HEK293 (cell line): ENCODE measurements around the gene KRT7.

Experiments
- CTCF ChIA-PET: fragments of 350-600 bp; formaldehyde crosslinking; extraction: SDS; loops from one replicate; lab custom pipeline; 2021; ENCODE audit warnings: antibody characterized with exemption; lab: Yijun Ruan, JAX
- POLR2A ChIA-PET: fragments of 300-600 bp; formaldehyde crosslinking; extraction: SDS; loops from one replicate; lab custom pipeline; 2020; ENCODE audit warnings: antibody characterized with exemption, inconsistent platforms; lab: Yijun Ruan, JAX
- H3K27ac ChIP-seq: fragments of 200-500 bp; sonication (Bioruptor generic); 2 replicates; pipeline ENCODE4 v1.5.1; 2014; ENCODE audit warnings: low read depth, low read length, control low read depth, inconsistent platforms; ENCODE audit errors: extremely low read depth
- H3K36me3 ChIP-seq, 2 experiments: fragments of 200-500 bp in 1 of 2; sonication (Bioruptor generic) in 1 of 2; 1 replicate in 1 of 2; 2 replicates in 1 of 2; pipeline ENCODE4 v1.5.1; 2014 to 2017; ENCODE audit warnings: inconsistent platforms in 2 of 2, low read length in 2 of 2; ENCODE audit not compliant: control insufficient read depth in 2 of 2, insufficient read depth in 1 of 2
- H3K4me1 ChIP-seq: fragments of 200-500 bp; sonication (Bioruptor generic); 2 replicates; pipeline ENCODE4 v1.5.1; 2014; ENCODE audit warnings: mild to moderate bottlenecking, low read length, inconsistent platforms; ENCODE audit not compliant: control insufficient read depth, insufficient read depth
- H3K4me3 ChIP-seq: 2 replicates; pipeline ENCODE4 v1.5.1; 2011; ENCODE audit warnings: low read depth, mild to moderate bottlenecking, control low read depth, low read length, moderate library complexity
- H3K9me3 ChIP-seq: fragments of 200-500 bp; sonication (Bioruptor generic); 2 replicates; pipeline ENCODE4 v1.5.1; 2014; ENCODE audit warnings: low read depth, low read length, inconsistent platforms; ENCODE audit not compliant: control insufficient read depth, insufficient read depth
- GLI4 ChIP-seq: fragments of 450-650 bp; formaldehyde crosslinking; IDR thresholded peaks from 2 replicates; pipeline ENCODE4 v1.5.1; 2016; ENCODE audit warnings: missing biosample characterization, missing genetic modification characterization
- KLF1 ChIP-seq: fragments of 450-650 bp; formaldehyde crosslinking; IDR thresholded peaks from 2 replicates; pipeline ENCODE4 v1.5.1; 2016; ENCODE audit warnings: missing biosample characterization, missing genetic modification characterization
- MYNN ChIP-seq: fragments of 450-650 bp; formaldehyde crosslinking; IDR thresholded peaks from 2 replicates; pipeline ENCODE4 v1.5.1; 2016; ENCODE audit warnings: missing biosample characterization, missing genetic modification characterization, borderline replicate concordance
- ZBTB48 ChIP-seq: fragments of 450-650 bp; formaldehyde crosslinking; IDR thresholded peaks from 2 replicates; pipeline ENCODE4 v1.5.1; 2016; ENCODE audit warnings: missing biosample characterization, missing genetic modification characterization
- ZEB2 ChIP-seq: fragments of 450-650 bp; formaldehyde crosslinking; IDR thresholded peaks from 2 replicates; pipeline ENCODE4 v1.5.1; 2016; ENCODE audit warnings: missing biosample characterization, missing genetic modification characterization
- ZFP41 ChIP-seq: fragments of 450-650 bp; formaldehyde crosslinking; IDR thresholded peaks from 2 replicates; pipeline ENCODE4 v1.5.1; 2016; ENCODE audit warnings: missing biosample characterization, missing genetic modification characterization, borderline replicate concordance
- ZIC2 ChIP-seq: fragments of 450-650 bp; formaldehyde crosslinking; IDR thresholded peaks from 2 replicates; pipeline ENCODE4 v1.5.1; 2016; ENCODE audit warnings: missing biosample characterization, missing genetic modification characterization
- ZNF335 ChIP-seq: fragments of 450-650 bp; formaldehyde crosslinking; conservative IDR thresholded peaks from 2 replicates; pipeline ENCODE4 v1.5.1; 2016; ENCODE audit warnings: missing biosample characterization, missing genetic modification characterization
- ZNF558 ChIP-seq: fragments of 450-650 bp; formaldehyde crosslinking; IDR thresholded peaks from 2 replicates; pipeline ENCODE4 v1.5.1; 2016; ENCODE audit warnings: missing biosample characterization, missing genetic modification characterization
- ZNF596 ChIP-seq: fragments of 450-650 bp; IDR thresholded peaks from 2 replicates; pipeline ENCODE4 v1.5.0; 2018; ENCODE audit warnings: missing biosample characterization, mild to moderate bottlenecking, missing genetic modification characterization, moderate library complexity
- ZNF670 ChIP-seq: fragments of 450-650 bp; formaldehyde crosslinking; IDR thresholded peaks from 2 replicates; pipeline ENCODE4 v1.5.1; 2016; ENCODE audit warnings: missing biosample characterization, missing genetic modification characterization, low read depth
- ZNF701 ChIP-seq: fragments of 450-650 bp; formaldehyde crosslinking; IDR thresholded peaks from 2 replicates; pipeline ENCODE4 v1.5.1; 2016; ENCODE audit warnings: missing biosample characterization, missing genetic modification characterization
- ZNF768 ChIP-seq: fragments of 450-650 bp; formaldehyde crosslinking; IDR thresholded peaks from 2 replicates; pipeline ENCODE4 v1.5.1; 2018; ENCODE audit warnings: missing biosample characterization, mild to moderate bottlenecking, missing genetic modification characterization
- TF ChIP-seq, protein P1 (sequence below): fragments of 450-650 bp; formaldehyde crosslinking; IDR thresholded peaks from 2 replicates; pipeline ENCODE4 v1.5.1; 2016; ENCODE audit warnings: missing biosample characterization, missing genetic modification characterization, borderline replicate concordance
- TF ChIP-seq, protein P2 (sequence below): fragments of 450-650 bp; formaldehyde crosslinking; IDR thresholded peaks from 2 replicates; pipeline ENCODE4 v1.5.1; 2016; ENCODE audit warnings: missing biosample characterization, missing genetic modification characterization, low read depth
- TF ChIP-seq, protein P3 (sequence below): fragments of 450-650 bp; formaldehyde crosslinking; IDR thresholded peaks from 2 replicates; pipeline ENCODE4 v1.5.1; 2016; ENCODE audit warnings: missing biosample characterization, missing genetic modification characterization

Gene KRT7

DNA sequence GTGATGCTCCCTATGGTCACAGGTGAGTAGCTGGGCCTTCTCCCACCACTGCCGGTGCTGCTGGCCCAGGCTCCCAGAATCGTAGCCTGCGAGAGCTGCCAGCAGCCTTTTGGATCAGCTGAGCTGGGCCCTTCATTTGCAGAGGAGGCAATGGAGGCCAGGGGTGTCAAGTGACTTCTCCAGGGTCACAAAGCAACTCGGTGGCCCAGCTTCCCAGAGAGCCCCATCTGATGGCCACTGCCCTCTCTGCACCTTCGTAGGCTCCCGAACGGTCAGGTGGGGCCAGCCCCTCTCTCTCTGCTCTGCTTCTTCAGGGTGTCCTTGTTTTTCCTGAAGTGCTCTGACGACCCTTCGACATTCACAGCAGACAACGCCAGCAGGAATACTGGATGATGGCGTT, 45.8 kb upstream of the KRT7 start:
- Histone ChIP-seq H3K36me3 (no peaks in the 10 kb centered on the region), H3K27ac (no peak overlapping the region), H3K4me1 (peaks cover 5% of the 10 kb centered on the region; the same call in 1 of the 2 replicates), H3K4me3 (no peak overlapping the region), H3K9me3 (no peaks in the 10 kb centered on the region)
- TF ChIP-seq, protein P1, sequence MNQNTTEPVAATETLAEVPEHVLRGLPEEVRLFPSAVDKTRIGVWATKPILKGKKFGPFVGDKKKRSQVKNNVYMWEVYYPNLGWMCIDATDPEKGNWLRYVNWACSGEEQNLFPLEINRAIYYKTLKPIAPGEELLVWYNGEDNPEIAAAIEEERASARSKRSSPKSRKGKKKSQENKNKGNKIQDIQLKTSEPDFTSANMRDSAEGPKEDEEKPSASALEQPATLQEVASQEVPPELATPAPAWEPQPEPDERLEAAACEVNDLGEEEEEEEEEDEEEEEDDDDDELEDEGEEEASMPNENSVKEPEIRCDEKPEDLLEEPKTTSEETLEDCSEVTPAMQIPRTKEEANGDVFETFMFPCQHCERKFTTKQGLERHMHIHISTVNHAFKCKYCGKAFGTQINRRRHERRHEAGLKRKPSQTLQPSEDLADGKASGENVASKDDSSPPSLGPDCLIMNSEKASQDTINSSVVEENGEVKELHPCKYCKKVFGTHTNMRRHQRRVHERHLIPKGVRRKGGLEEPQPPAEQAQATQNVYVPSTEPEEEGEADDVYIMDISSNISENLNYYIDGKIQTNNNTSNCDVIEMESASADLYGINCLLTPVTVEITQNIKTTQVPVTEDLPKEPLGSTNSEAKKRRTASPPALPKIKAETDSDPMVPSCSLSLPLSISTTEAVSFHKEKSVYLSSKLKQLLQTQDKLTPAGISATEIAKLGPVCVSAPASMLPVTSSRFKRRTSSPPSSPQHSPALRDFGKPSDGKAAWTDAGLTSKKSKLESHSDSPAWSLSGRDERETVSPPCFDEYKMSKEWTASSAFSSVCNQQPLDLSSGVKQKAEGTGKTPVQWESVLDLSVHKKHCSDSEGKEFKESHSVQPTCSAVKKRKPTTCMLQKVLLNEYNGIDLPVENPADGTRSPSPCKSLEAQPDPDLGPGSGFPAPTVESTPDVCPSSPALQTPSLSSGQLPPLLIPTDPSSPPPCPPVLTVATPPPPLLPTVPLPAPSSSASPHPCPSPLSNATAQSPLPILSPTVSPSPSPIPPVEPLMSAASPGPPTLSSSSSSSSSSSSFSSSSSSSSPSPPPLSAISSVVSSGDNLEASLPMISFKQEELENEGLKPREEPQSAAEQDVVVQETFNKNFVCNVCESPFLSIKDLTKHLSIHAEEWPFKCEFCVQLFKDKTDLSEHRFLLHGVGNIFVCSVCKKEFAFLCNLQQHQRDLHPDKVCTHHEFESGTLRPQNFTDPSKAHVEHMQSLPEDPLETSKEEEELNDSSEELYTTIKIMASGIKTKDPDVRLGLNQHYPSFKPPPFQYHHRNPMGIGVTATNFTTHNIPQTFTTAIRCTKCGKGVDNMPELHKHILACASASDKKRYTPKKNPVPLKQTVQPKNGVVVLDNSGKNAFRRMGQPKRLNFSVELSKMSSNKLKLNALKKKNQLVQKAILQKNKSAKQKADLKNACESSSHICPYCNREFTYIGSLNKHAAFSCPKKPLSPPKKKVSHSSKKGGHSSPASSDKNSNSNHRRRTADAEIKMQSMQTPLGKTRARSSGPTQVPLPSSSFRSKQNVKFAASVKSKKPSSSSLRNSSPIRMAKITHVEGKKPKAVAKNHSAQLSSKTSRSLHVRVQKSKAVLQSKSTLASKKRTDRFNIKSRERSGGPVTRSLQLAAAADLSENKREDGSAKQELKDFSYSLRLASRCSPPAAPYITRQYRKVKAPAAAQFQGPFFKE (tag by site-specific recombination) = no peak
- TF ChIP-seq ZNF670 (tag by site-specific recombination) (no peak), ZBTB48 (tag by site-specific recombination) (no peak), GLI4 (no peak), ZEB2 (tag by site-specific recombination) (no peak), ZFP41 (no peak), ZIC2 (tag by site-specific recombination) (no peak), ZNF558 (tag by site-specific recombination) (no peak), MYNN (tag by site-specific recombination) (no peak), ZNF335 (no peak), ZNF596 (tag by site-specific recombination) (no peak), ZNF701 (tag by site-specific recombination) (no peak)
- TF ChIP-seq, protein P2, sequence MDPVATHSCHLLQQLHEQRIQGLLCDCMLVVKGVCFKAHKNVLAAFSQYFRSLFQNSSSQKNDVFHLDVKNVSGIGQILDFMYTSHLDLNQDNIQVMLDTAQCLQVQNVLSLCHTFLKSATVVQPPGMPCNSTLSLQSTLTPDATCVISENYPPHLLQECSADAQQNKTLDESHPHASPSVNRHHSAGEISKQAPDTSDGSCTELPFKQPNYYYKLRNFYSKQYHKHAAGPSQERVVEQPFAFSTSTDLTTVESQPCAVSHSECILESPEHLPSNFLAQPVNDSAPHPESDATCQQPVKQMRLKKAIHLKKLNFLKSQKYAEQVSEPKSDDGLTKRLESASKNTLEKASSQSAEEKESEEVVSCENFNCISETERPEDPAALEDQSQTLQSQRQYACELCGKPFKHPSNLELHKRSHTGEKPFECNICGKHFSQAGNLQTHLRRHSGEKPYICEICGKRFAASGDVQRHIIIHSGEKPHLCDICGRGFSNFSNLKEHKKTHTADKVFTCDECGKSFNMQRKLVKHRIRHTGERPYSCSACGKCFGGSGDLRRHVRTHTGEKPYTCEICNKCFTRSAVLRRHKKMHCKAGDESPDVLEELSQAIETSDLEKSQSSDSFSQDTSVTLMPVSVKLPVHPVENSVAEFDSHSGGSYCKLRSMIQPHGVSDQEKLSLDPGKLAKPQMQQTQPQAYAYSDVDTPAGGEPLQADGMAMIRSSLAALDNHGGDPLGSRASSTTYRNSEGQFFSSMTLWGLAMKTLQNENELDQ (tag by site-specific recombination) = no peak
- TF ChIP-seq, protein P3, sequence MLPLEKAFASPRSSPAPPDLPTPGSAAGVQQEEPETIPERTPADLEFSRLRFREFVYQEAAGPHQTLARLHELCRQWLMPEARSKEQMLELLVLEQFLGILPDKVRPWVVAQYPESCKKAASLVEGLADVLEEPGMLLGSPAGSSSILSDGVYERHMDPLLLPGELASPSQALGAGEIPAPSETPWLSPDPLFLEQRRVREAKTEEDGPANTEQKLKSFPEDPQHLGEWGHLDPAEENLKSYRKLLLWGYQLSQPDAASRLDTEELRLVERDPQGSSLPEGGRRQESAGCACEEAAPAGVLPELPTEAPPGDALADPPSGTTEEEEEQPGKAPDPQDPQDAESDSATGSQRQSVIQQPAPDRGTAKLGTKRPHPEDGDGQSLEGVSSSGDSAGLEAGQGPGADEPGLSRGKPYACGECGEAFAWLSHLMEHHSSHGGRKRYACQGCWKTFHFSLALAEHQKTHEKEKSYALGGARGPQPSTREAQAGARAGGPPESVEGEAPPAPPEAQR (tag by site-specific recombination) = no peak
- ChIA-PET CTCF (interaction anchor here (1.0 to 3.0 kb wide), 3 partner anchors 11 to 93 kb away, joined by 4 to 16 read pairs (median 10); no protein-coding TSS in a partner anchor), POLR2A (no interaction called here)

DNA sequence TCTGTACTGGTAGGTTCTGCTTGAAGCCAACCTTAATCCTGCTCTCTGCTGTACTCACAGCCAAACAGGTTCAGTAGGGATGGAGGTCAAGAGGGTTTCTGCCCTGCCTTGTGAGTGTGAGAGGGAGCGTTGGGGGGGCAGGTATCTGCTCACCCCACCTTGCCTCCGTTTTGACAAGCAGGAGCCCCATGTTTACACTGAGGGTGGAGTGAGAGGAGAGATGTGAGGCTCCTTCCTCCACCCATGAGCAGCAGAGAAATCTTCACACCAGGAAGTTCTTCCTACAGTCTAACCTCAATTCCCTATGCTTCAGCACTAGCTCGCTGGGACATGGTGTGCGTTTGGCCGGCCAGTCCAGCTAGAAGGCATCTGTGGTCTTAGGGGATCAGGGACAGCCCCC, 45.4 kb upstream of the KRT7 start:
- H3K27ac ChIP-seq = no peak overlapping the region
- H3K4me3 ChIP-seq = no peak overlapping the region
- no peak for TF ChIP-seq ZNF768 (tag by site-specific recombination)
- TF ChIP-seq KLF1 (tag by site-specific recombination) = peak; percentile 35; the same call in 1 of the 2 replicates
- ChIA-PET CTCF (interaction anchor here (0.7 kb wide), 1 partner anchor 983 kb away, joined by 3 read pairs; no protein-coding TSS in a partner anchor), POLR2A (no interaction called here)
- H3K9me3 ChIP-seq = no peaks in the 10 kb centered on the region
- peaks cover 5% of the 10 kb centered on the region; the same call in 1 of the 2 replicates for H3K4me1 ChIP-seq
- no peaks in the 10 kb centered on the region for H3K36me3 ChIP-seq
